GM21723 (cell line): Measurements from ENCODE around the gene IFIH1.

Source experiments
- ATAC-seq: cut with Tn5 transposase; IDR thresholded peaks from one replicate; pipeline ENCODE4 v1.9.1; 2021; ENCODE audit warnings: mild to moderate bottlenecking, moderate library complexity; ENCODE audit not compliant: unreplicated experiment

IFIH1 gene

GRCh38 chr2:162220368-162220767 lies 98.1 kb downstream of the IFIH1 start:
- ATAC-seq: peak; percentile 9

- no peak for ATAC-seq
These were observed 99.1 kb downstream of the IFIH1 start for GRCh38 chr2:162219426-162219825.

- ATAC-seq: no peak
These were observed 100.9 kb downstream of the IFIH1 start for GRCh38 chr2:162217598-162217997.
